GM23338 (cell line): ENCODE measurements around the gene SEMA7A. TPM values are rescaled to one million over a fixed set of nuclear protein-coding genes. Genes with fewer than 3 reads are reported as not detected.

ENCODE experiments used
- ATAC-seq: fragments of 200-7000 bp; cut with Tn5 transposase; 3 replicates; pipeline ENCODE4 v1.9.1; 2020
- DNase-seq: peaks from one replicate; pipeline ENCODE4 v3.0.0-alpha.2; 2015; ENCODE audit warnings: low spot score
- H2AFZ ChIP-seq: fragments of 200-600 bp; sonication (generic); 2 replicates; pipeline ENCODE4 v1.8.0; 2016; ENCODE audit warnings: antibody characterized with exemption, mild to moderate bottlenecking, moderate library complexity
- H3F3A ChIP-seq: fragments of 200-600 bp; sonication (generic); replicated peaks from 2 replicates; pipeline ENCODE4 v1.8.0; 2017; ENCODE audit warnings: antibody characterized with exemption, mixed run types, low read depth
- H3K27ac ChIP-seq: fragments of 200-600 bp; sonication (generic); 2 replicates; pipeline ENCODE4 v1.6.1; 2016; ENCODE audit warnings: low read depth
- H3K27me3 ChIP-seq: fragments of 200-600 bp; sonication (generic); 2 replicates; pipeline ENCODE4 v1.8.0; 2016; ENCODE audit warnings: mild to moderate bottlenecking, mixed run types, moderate library complexity; ENCODE audit not compliant: insufficient read depth
- H3K36me3 ChIP-seq: fragments of 200-600 bp; sonication (generic); 2 replicates; pipeline ENCODE4 v1.8.0; 2016; ENCODE audit warnings: mild to moderate bottlenecking; ENCODE audit not compliant: insufficient read depth
- H3K4me1 ChIP-seq: fragments of 200-600 bp; sonication (generic); 2 replicates; pipeline ENCODE4 v1.8.0; 2016; ENCODE audit warnings: mild to moderate bottlenecking, moderate library complexity; ENCODE audit not compliant: insufficient read depth
- H3K4me2 ChIP-seq: fragments of 200-600 bp; sonication (generic); 2 replicates; pipeline ENCODE4 v1.7.1; 2017; ENCODE audit warnings: mixed run types
- H3K4me3 ChIP-seq: fragments of 200-600 bp; sonication (generic); 2 replicates; pipeline ENCODE4 v1.6.1; 2016; ENCODE audit warnings: mixed run types
- H3K79me2 ChIP-seq: fragments of 200-600 bp; sonication (generic); replicated peaks from 2 replicates; pipeline ENCODE4 v1.8.0; 2017; ENCODE audit warnings: mild to moderate bottlenecking; ENCODE audit not compliant: insufficient read depth
- H3K9me2 ChIP-seq: fragments of 200-600 bp; sonication (generic); 2 replicates; pipeline ENCODE4 v1.8.0; 2017; ENCODE audit not compliant: insufficient read depth
- H4K20me1 ChIP-seq: fragments of 200-600 bp; sonication (generic); replicated peaks from 2 replicates; pipeline ENCODE4 v1.8.0; 2017; ENCODE audit warnings: mild to moderate bottlenecking; ENCODE audit not compliant: insufficient read depth
- H3K27ac Mint-ChIP-seq: 2 replicates; pipeline ENCODE4 v1.8.0; 2020; ENCODE audit warnings: inconsistent platforms, mild to moderate bottlenecking, moderate library complexity, mixed read lengths
- H3K27me3 Mint-ChIP-seq: 3 replicates; pipeline ENCODE4 v1.8.0; 2022; ENCODE audit warnings: low read depth, mild to moderate bottlenecking, moderate library complexity, mixed read lengths, inconsistent platforms; ENCODE audit not compliant: insufficient read depth, poor library complexity
- H3K36me3 Mint-ChIP-seq: 3 replicates; pipeline ENCODE4 v1.8.0; 2021; ENCODE audit warnings: low read depth, mild to moderate bottlenecking, inconsistent platforms, moderate library complexity, mixed read lengths
- H3K4me1 Mint-ChIP-seq: 3 replicates; pipeline ENCODE4 v1.8.0; 2020; ENCODE audit warnings: mild to moderate bottlenecking, inconsistent platforms, mixed read lengths
- H3K4me3 Mint-ChIP-seq: 3 replicates; pipeline ENCODE4 v1.8.0; 2021; ENCODE audit warnings: moderate library complexity, mild to moderate bottlenecking, inconsistent platforms, mixed read lengths
- H3K9me3 Mint-ChIP-seq: 3 replicates; pipeline ENCODE4 v1.8.0; 2020; ENCODE audit warnings: moderate library complexity, mild to moderate bottlenecking, inconsistent platforms, mixed read lengths
- JUNB ChIP-seq: IDR thresholded peaks from one replicate; pipeline ENCODE4 v1.6.1; 2016; ENCODE audit warnings: antibody characterized with exemption; ENCODE audit not compliant: unreplicated experiment
- NANOG ChIP-seq: IDR thresholded peaks from 2 replicates; pipeline ENCODE4 v1.6.1; 2016; ENCODE audit warnings: antibody characterized with exemption, borderline replicate concordance
- polyA plus RNA-seq: library from polyadenylated mRNA; unstranded; fragments of >200 nt; fragmentation: Nextera tagmentation; extraction: Ambion mirVana; gene quantifications from 2 replicates; pipeline ENCODE4 v1.2.1, GENCODE V29; 2016
- total RNA-seq: library from RNA; depleted of rRNA; stranded (reverse); fragments of >200 nt; shearing (Covaris generic); gene quantifications from 2 replicates; pipeline ENCODE4 v1.2.3, GENCODE V29; 2014
- TF ChIP-seq, protein P1 (sequence below): fragments of 250-450 bp; sonication (Bioruptor Pico); IDR thresholded peaks from 2 replicates; pipeline ENCODE4 v1.5.0; 2020; ENCODE audit warnings: mild to moderate bottlenecking, moderate library complexity

Gene SEMA7A
- total and polyA plus RNA-seq, 2 experiments from 2014 or later: 2.0 to 14.1 TPM

GRCh38 chr15:74397239-74398068 lies 36.3 kb downstream of the SEMA7A start:
- Histone ChIP-seq H4K20me1 (no peaks in the 10 kb centered on the region), H3K4me1 (peaks cover 5% of the 10 kb centered on the region; the same call in 1 of the 2 replicates), H3K27ac (no peak overlapping the region), H3F3A (no peaks in the 10 kb centered on the region), H3K79me2 (no peaks in the 10 kb centered on the region), H2AFZ (no peak overlapping the region), H3K4me2 (no peak overlapping the region), H3K36me3 (no peaks in the 10 kb centered on the region), H3K27me3 (no peaks in the 10 kb centered on the region), H3K4me3 (no peak overlapping the region), H3K9me2 (no peaks in the 10 kb centered on the region)
- Mint-ChIP-seq H3K9me3 (no peaks in the 10 kb centered on the region), H3K4me1 (peaks cover 21% of the 10 kb centered on the region), H3K27me3 (peaks cover 14% of the 10 kb centered on the region), H3K4me3 (no peak overlapping the region), H3K36me3 (no peaks in the 10 kb centered on the region; the same call in 2 of the 3 replicates), H3K27ac (peak overlapping the region; percentile 42; the same call in 1 of the 2 replicates)
- ATAC-seq (no peak), DNase-seq (no peak)
- TF ChIP-seq JUNB: no peak
- TF ChIP-seq, protein P1, sequence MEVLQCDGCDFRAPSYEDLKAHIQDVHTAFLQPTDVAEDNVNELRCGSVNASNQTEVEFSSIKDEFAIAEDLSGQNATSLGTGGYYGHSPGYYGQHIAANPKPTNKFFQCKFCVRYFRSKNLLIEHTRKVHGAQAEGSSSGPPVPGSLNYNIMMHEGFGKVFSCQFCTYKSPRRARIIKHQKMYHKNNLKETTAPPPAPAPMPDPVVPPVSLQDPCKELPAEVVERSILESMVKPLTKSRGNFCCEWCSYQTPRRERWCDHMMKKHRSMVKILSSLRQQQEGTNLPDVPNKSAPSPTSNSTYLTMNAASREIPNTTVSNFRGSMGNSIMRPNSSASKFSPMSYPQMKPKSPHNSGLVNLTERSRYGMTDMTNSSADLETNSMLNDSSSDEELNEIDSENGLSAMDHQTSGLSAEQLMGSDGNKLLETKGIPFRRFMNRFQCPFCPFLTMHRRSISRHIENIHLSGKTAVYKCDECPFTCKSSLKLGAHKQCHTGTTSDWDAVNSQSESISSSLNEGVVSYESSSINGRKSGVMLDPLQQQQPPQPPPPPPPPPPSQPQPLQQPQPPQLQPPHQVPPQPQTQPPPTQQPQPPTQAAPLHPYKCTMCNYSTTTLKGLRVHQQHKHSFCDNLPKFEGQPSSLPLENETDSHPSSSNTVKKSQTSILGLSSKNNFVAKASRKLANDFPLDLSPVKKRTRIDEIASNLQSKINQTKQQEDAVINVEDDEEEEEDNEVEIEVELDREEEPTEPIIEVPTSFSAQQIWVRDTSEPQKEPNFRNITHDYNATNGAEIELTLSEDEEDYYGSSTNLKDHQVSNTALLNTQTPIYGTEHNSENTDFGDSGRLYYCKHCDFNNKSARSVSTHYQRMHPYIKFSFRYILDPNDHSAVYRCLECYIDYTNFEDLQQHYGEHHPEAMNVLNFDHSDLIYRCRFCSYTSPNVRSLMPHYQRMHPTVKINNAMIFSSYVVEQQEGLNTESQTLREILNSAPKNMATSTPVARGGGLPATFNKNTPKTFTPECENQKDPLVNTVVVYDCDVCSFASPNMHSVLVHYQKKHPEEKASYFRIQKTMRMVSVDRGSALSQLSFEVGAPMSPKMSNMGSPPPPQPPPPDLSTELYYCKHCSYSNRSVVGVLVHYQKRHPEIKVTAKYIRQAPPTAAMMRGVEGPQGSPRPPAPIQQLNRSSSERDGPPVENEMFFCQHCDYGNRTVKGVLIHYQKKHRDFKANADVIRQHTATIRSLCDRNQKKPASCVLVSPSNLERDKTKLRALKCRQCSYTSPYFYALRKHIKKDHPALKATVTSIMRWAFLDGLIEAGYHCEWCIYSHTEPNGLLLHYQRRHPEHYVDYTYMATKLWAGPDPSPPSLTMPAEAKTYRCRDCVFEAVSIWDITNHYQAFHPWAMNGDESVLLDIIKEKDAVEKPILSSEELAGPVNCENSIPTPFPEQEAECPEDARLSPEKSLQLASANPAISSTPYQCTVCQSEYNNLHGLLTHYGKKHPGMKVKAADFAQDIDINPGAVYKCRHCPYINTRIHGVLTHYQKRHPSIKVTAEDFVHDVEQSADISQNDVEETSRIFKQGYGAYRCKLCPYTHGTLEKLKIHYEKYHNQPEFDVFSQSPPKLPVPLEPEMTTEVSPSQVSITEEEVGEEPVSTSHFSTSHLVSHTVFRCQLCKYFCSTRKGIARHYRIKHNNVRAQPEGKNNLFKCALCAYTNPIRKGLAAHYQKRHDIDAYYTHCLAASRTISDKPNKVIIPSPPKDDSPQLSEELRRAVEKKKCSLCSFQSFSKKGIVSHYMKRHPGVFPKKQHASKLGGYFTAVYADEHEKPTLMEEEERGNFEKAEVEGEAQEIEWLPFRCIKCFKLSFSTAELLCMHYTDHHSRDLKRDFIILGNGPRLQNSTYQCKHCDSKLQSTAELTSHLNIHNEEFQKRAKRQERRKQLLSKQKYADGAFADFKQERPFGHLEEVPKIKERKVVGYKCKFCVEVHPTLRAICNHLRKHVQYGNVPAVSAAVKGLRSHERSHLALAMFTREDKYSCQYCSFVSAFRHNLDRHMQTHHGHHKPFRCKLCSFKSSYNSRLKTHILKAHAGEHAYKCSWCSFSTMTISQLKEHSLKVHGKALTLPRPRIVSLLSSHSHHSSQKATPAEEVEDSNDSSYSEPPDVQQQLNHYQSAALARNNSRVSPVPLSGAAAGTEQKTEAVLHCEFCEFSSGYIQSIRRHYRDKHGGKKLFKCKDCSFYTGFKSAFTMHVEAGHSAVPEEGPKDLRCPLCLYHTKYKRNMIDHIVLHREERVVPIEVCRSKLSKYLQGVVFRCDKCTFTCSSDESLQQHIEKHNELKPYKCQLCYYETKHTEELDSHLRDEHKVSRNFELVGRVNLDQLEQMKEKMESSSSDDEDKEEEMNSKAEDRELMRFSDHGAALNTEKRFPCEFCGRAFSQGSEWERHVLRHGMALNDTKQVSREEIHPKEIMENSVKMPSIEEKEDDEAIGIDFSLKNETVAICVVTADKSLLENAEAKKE: no peak
- TF ChIP-seq NANOG: no peak
